ENCODE data around the gene SUMO1.

- TF ChIP-seq FOXA1 (IDR thresholded peaks at IDR 0.05) (no peak), FOXM1 (IDR thresholded peaks at IDR 0.05; ENCODE audit: borderline replicate concordance) (no peak)
Measured at GRCh38 chr2:202185156-202185555, 53.2 kb downstream of the SUMO1 start.
